Type B pancreatic cell (in vitro differentiated cells): ENCODE data around the gene NKTR. TPM values are rescaled to one million over a fixed set of nuclear protein-coding genes. Genes with fewer than 3 reads are reported as not detected.
"Not testable (repeated sequence)": the region's sequence is repeated elsewhere in the genome, so short reads cannot be mapped to it uniquely, and the experiment has no call there.

Source experiments
- DNase-seq: peaks from one replicate; pipeline ENCODE4 v3.0.0; 2021; ENCODE audit warnings: mixed read lengths; ENCODE audit not compliant: unreplicated experiment; ENCODE audit errors: extremely low spot score
- H3K27ac Mint-ChIP-seq: 2 replicates; pipeline ENCODE4 v1.8.0; 2021; ENCODE audit warnings: mild to moderate bottlenecking, mixed read lengths
- H3K27me3 Mint-ChIP-seq: 2 replicates; pipeline ENCODE4 v1.8.0; 2021; ENCODE audit warnings: mixed read lengths
- H3K36me3 Mint-ChIP-seq: 2 replicates; pipeline ENCODE4 v1.8.0; 2021; ENCODE audit warnings: mixed read lengths
- H3K4me1 Mint-ChIP-seq: one replicate; pipeline ENCODE4 v1.8.0; 2021; ENCODE audit warnings: mixed read lengths; ENCODE audit not compliant: unreplicated experiment
- H3K4me3 Mint-ChIP-seq: 2 replicates; pipeline ENCODE4 v1.8.0; 2021; ENCODE audit warnings: mild to moderate bottlenecking, mixed read lengths
- H3K9me3 Mint-ChIP-seq: 2 replicates; pipeline ENCODE4 v1.8.0; 2021; ENCODE audit warnings: mixed read lengths
- CTCF ChIP-seq: fragments of 200-600 bp; sonication (generic); conservative IDR thresholded peaks from 2 replicates; pipeline ENCODE4 v1.5.0; 2021; ENCODE audit warnings: antibody characterized with exemption, mild to moderate bottlenecking
- total RNA-seq: library from RNA; stranded (reverse); gene quantifications from 2 replicates; pipeline ENCODE4 v1.2.1, GENCODE V29; 2021; ENCODE audit warnings: low replicate concordance

Gene NKTR
- total RNA-seq, 1 donor from 2014 or later = 97.1 TPM

DNA sequence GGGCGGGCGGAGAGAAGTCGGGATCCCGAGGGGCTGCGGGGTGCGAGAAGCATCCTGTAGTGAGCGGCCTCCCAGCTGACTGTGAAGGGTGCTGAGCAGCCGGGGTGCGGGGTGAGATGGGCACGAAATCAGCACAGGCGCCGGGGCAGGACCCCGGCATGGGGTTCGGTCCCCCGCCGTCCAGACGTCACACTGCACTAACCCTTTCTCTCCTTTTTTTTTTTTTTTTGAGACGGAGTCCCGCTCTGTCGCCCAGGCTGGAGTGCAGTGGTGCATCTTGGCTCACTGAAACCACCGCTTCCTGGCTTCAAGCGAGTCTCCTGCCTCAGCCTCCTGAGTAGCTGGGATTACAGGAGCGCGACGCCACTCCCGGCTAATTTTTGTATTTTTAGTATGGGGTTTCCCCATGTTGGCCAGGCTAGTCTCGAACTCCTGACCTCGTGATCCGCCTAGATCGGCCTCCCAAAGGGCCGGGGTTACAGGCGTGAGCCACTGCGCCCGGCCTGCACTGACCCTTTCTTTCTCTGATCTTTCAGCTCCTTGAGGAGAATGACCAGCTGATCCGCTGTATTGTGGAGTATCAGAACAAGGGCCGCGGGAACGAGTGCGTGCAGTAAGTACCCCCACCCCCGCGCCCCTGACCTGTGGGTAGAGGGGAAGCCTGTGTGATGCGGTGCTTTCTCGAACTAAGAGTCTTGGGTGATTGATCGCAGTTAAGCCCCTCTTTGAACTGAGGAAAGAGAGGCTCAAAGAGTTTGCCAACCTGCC lies 9.3 kb upstream of the NKTR start:
- H3K9me3 Mint-ChIP-seq = no peaks in the 10 kb centered on the region
- no peak for TF ChIP-seq CTCF
- peak overlapping the region; percentile 94 for H3K4me3 Mint-ChIP-seq
- H3K27me3 Mint-ChIP-seq = no peaks in the 10 kb centered on the region
- H3K36me3 Mint-ChIP-seq = peaks cover 13% of the 10 kb centered on the region
- H3K4me1 Mint-ChIP-seq = peaks cover 14% of the 10 kb centered on the region
- no peak for DNase-seq
- H3K27ac Mint-ChIP-seq = peak overlapping the region; percentile 92

DNA sequence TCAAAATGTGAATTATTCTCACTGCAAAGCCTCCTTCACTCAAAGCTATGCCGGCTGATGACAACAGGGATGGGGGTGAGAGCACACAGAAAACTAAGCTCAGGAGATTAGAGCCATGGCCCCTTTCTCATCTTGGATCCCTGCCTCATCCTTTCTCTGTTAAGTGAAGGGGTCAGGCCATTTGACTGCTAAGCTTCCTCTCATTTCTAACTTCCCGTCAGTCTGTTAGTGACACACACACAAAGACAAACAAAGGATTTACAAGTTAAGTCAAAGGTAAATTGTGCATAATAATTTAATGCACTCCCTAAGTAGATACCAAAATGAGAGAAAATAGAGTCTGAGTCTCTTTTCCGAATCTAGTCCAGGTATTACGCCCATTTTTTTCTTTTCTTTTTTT lies 8.7 kb upstream of the NKTR start:
- H3K9me3 Mint-ChIP-seq = no peaks in the 10 kb centered on the region
- H3K4me1 Mint-ChIP-seq = peaks cover 14% of the 10 kb centered on the region
- no peak for DNase-seq
- H3K36me3 Mint-ChIP-seq = peaks cover 13% of the 10 kb centered on the region
- no peak for TF ChIP-seq CTCF
- H3K4me3 Mint-ChIP-seq = peak overlapping the region; percentile 94
- no peaks in the 10 kb centered on the region for H3K27me3 Mint-ChIP-seq
- peak overlapping the region; percentile 92 for H3K27ac Mint-ChIP-seq

- no peak for TF ChIP-seq CTCF
- Mint-ChIP-seq H3K36me3 (peaks cover 17% of the 10 kb centered on the region), H3K4me1 (peaks cover 14% of the 10 kb centered on the region), H3K4me3 (peak overlapping the region; percentile 5), H3K27ac (no peak overlapping the region), H3K9me3 (no peaks in the 10 kb centered on the region), H3K27me3 (no peaks in the 10 kb centered on the region)
- no peak for DNase-seq
Measured at GRCh38 chr3:42593635-42594034, 6.9 kb upstream of the NKTR start.

DNA sequence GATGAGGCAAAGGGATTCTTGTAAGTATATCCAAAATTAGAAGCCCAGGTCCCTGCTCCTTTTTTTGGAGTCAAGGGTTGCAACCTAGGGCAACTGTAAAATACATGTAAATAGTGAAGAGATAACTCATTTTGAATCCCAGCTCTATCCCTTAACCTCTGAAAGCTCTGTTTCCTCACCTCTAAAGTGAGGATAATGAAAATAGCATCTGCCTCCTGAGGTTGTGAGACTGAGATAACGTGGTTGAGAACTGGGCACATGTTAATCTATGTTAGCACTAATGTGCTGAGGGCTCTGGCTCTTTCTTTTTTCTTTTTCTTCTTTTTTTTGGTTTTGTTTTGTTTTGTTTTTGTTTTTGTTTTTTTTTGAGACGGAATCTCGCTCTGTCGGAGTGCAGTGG lies 4.8 kb upstream of the NKTR start:
- TF ChIP-seq CTCF = no peak
- Mint-ChIP-seq H3K9me3 (no peaks in the 10 kb centered on the region), H3K36me3 (peaks cover 15% of the 10 kb centered on the region), H3K27me3 (no peaks in the 10 kb centered on the region), H3K4me3 (no peak overlapping the region), H3K4me1 (peaks cover 11% of the 10 kb centered on the region), H3K27ac (no peak overlapping the region)
- DNase-seq = no peak

GRCh38 chr3:42597098-42597497 lies 3.4 kb upstream of the NKTR start:
- DNase-seq, H3K27me3 Mint-ChIP-seq, H3K4me1 Mint-ChIP-seq, H3K9me3 Mint-ChIP-seq: not testable (repeated sequence)
- Mint-ChIP-seq H3K27ac (peak overlapping the region; percentile 35), H3K36me3 (peaks cover 18% of the 10 kb centered on the region), H3K4me3 (peak overlapping the region; percentile 59)

DNA sequence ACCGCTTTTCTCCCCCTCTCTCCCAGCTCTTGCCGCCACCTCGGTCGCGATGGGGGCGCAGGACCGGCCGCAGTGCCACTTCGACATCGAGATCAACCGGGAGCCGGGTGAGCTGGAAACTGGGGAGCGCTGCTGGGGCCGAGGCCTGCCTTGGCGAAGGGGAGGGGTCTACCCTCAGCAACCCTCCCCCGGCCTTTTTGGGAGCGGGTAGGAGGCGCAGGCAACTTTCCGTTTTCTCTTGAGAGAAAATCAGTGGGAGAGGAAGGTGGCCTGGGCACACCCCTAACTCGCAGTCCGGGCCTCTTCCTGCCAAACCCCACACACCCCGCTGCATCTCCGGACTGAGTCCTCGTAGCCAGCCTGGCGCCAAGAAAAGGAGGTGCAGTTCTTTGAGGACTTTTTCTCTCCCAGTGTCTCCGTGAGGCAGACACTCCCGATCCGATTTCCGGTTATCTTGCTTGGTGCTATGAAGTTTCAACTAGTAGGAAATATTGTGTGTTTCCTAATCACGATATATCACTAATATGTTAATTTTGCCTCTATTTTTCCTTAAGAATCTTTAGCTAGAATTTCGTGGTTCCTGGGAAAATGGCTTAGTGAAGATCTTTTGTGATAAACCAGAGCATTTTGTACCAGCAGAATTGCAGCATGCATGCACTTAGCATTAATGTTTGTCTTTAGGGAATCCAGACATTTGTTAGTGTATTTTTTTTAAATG lies 631 bp downstream of the NKTR start:
- Mint-ChIP-seq H3K36me3 (peaks cover 26% of the 10 kb centered on the region), H3K4me1 (peaks cover 15% of the 10 kb centered on the region), H3K27ac (peak overlapping the region; percentile 96), H3K27me3 (no peaks in the 10 kb centered on the region), H3K4me3 (peak overlapping the region; percentile 98), H3K9me3 (no peaks in the 10 kb centered on the region)
- TF ChIP-seq CTCF = peak; percentile 49
- DNase-seq = no peak
